Gastroesophageal sphincter (tissue), 3 donors: Measurements from ENCODE around the gene SDK2.

ENCODE experiments used
- EP300 ChIP-seq: sonication (generic); formaldehyde crosslinking; IDR thresholded peaks from one replicate; pipeline ENCODE4 v1.6.1; 2017; ENCODE audit warnings: antibody characterized with exemption, mild to moderate bottlenecking
- POLR2A ChIP-seq, 2 donors: fragments of 450-650 bp; IDR thresholded peaks; one replicate each; pipeline ENCODE4 v1.6.1; 2017; ENCODE audit warnings: antibody characterized with exemption in 2 of 2, mild to moderate bottlenecking in 2 of 2, moderate library complexity in 1 of 2
- POLR2AphosphoS5 ChIP-seq: sonication (generic); formaldehyde crosslinking; IDR thresholded peaks from one replicate; pipeline ENCODE4 v1.6.1; 2017; ENCODE audit warnings: antibody characterized with exemption
- TF ChIP-seq, protein P1 (sequence below), 4 experiments: fragments of 200-600 bp in 2 of 4; fragments of 450-650 bp in 2 of 4; sonication (generic) in 1 of 4; IDR thresholded peaks; one replicate each; pipeline ENCODE4 v1.5.1; 2017 to 2019; ENCODE audit warnings: antibody characterized with exemption in 4 of 4, mild to moderate bottlenecking in 2 of 4, moderate library complexity in 2 of 4

DNA sequence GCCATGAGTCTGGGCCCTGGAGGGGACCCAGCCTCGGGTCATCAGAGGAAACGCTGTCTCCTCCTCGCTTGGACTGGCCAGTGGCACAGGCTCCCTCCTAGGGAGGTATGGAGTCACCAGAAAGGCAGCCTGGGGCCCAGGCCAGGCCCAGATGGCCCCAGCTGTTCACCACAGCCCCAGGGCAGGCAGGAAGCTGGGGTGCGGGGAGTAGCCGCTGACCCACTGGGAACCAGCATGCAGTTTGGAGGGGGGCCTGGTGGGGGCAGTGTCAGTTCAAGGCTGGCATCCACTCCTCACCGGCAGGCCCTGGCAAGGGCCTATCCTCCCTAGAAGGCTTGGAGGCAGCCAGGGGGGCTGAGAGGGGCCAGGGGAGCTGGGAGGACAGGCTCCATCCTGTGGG is 48.8 kb downstream of the SDK2 start:
- TF ChIP-seq, protein P1, sequence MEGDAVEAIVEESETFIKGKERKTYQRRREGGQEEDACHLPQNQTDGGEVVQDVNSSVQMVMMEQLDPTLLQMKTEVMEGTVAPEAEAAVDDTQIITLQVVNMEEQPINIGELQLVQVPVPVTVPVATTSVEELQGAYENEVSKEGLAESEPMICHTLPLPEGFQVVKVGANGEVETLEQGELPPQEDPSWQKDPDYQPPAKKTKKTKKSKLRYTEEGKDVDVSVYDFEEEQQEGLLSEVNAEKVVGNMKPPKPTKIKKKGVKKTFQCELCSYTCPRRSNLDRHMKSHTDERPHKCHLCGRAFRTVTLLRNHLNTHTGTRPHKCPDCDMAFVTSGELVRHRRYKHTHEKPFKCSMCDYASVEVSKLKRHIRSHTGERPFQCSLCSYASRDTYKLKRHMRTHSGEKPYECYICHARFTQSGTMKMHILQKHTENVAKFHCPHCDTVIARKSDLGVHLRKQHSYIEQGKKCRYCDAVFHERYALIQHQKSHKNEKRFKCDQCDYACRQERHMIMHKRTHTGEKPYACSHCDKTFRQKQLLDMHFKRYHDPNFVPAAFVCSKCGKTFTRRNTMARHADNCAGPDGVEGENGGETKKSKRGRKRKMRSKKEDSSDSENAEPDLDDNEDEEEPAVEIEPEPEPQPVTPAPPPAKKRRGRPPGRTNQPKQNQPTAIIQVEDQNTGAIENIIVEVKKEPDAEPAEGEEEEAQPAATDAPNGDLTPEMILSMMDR (IDR thresholded peaks at IDR 0.05), result peak in 2 of 4 experiments; percentile 2 to 36
- TF ChIP-seq EP300 (no peak), POLR2A (IDR thresholded peaks at IDR 0.05) (no peak), POLR2AphosphoS5 (no peak)
